ENCODE results near the gene ZNF318.

DNA sequence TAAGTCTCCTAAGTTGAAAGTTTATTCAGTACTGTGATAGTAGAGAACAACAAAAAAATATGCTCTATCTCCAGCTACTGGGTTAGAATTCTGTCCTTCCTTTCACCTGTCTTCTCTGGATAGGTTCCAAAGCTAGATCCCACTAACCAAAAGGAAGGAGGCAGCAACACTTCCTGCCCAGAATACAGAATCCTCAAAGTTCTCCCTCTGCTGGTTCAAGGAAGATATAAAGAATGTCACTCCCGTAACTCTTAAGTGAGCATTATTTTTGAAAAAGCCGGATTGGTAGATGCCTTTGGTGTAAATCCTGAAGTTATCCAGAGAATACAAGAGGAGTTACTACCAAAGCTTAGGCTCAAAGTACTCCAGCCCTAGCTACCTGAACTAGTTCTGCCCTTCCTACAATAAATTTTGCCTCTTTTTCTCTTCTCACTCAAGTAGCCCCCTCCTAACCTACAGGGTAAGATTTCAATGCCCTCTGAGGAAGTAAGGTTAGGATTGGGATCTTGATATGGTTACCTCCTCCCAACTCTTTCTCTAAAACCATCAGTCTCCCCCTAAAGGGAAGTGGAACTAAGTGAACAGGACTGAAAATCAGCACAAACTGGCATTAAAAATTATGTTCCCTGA lies 34.9 kb downstream of the ZNF318 start:
- TF ChIP-seq, protein P1, sequence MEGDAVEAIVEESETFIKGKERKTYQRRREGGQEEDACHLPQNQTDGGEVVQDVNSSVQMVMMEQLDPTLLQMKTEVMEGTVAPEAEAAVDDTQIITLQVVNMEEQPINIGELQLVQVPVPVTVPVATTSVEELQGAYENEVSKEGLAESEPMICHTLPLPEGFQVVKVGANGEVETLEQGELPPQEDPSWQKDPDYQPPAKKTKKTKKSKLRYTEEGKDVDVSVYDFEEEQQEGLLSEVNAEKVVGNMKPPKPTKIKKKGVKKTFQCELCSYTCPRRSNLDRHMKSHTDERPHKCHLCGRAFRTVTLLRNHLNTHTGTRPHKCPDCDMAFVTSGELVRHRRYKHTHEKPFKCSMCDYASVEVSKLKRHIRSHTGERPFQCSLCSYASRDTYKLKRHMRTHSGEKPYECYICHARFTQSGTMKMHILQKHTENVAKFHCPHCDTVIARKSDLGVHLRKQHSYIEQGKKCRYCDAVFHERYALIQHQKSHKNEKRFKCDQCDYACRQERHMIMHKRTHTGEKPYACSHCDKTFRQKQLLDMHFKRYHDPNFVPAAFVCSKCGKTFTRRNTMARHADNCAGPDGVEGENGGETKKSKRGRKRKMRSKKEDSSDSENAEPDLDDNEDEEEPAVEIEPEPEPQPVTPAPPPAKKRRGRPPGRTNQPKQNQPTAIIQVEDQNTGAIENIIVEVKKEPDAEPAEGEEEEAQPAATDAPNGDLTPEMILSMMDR (IDR thresholded peaks at IDR 0.05; ENCODE audit: insufficient read depth, low read length, poor library complexity, severe bottlenecking), result peak; percentile 33
- TF ChIP-seq EZH2phosphoT487 (conservative IDR thresholded peaks at IDR 0.05; ENCODE audit: low read length), result no peak
